Measurements from ENCODE around the gene MAL. TPM values are rescaled to one million over a fixed set of nuclear protein-coding genes. Genes with fewer than 3 reads are reported as not detected.

Gene MAL
- total RNA-seq, 1 donor from 2014 or later, result not detected

GRCh38 chr2:95018861-95019550 is 6.5 kb upstream of the MAL start:
- Histone ChIP-seq H3K4me3 (no peak overlapping the region), H3K9ac (no peak overlapping the region), H3K4me1 (no peaks in the 10 kb centered on the region), H3K27me3 (peaks cover 7% of the 10 kb centered on the region), H3K27ac (no peak overlapping the region), H3F3A (ENCODE audit: low read depth) (no peaks in the 10 kb centered on the region), H3K9me3 (ENCODE audit: low read depth) (no peaks in the 10 kb centered on the region), H2AFZ (replicated peaks) (no peak overlapping the region), H3K4me2 (no peak overlapping the region), H3K36me3 (no peaks in the 10 kb centered on the region), H4K20me1 (ENCODE audit: low read depth) (no peaks in the 10 kb centered on the region), H3K79me2 (ENCODE audit: low read depth) (no peaks in the 10 kb centered on the region)
- no peak for TF ChIP-seq EZH2phosphoT487 (IDR thresholded peaks at IDR 0.05)
- Mint-ChIP-seq H3K9me3 (no peaks in the 10 kb centered on the region), H3K27ac (no peak overlapping the region), H3K4me3 (no peak overlapping the region), H3K36me3 (no peaks in the 10 kb centered on the region), H3K4me1 (peaks cover 38% of the 10 kb centered on the region), H3K27me3 (ENCODE audit: insufficient read depth, low read depth) (peaks cover 16% of the 10 kb centered on the region)
- DNase-seq (ENCODE audit: low spot score), result no peak

- Mint-ChIP-seq H3K27ac (no peak overlapping the region), H3K9me3 (no peaks in the 10 kb centered on the region), H3K4me3 (peak overlapping the region; percentile 44), H3K36me3 (no peaks in the 10 kb centered on the region), H3K4me1 (peaks cover 35% of the 10 kb centered on the region), H3K27me3 (ENCODE audit: insufficient read depth, low read depth) (peaks cover 20% of the 10 kb centered on the region)
- Histone ChIP-seq H3F3A (ENCODE audit: low read depth) (no peaks in the 10 kb centered on the region), H3K9ac (no peak overlapping the region), H2AFZ (replicated peaks) (no peak overlapping the region), H3K4me1 (no peaks in the 10 kb centered on the region), H3K27me3 (peaks cover 12% of the 10 kb centered on the region), H3K9me3 (ENCODE audit: low read depth) (no peaks in the 10 kb centered on the region), H3K36me3 (no peaks in the 10 kb centered on the region), H3K4me3 (no peak overlapping the region), H3K79me2 (ENCODE audit: low read depth) (no peaks in the 10 kb centered on the region), H3K27ac (no peak overlapping the region), H4K20me1 (ENCODE audit: low read depth) (no peaks in the 10 kb centered on the region), H3K4me2 (no peak overlapping the region)
- TF ChIP-seq CTCF (IDR thresholded peaks at IDR 0.05) (no peak), EZH2phosphoT487 (IDR thresholded peaks at IDR 0.05) (no peak), EZH2 (IDR thresholded peaks at IDR 0.05) (no peak)
- no peak for DNase-seq (ENCODE audit: low spot score)
These were observed 5.9 kb upstream of the MAL start for GRCh38 chr2:95019572-95019971.

- H2AFZ ChIP-seq (replicated peaks), result no peak overlapping the region
- peaks cover 34% of the 10 kb centered on the region for H3K4me1 Mint-ChIP-seq
- H3K4me1 ChIP-seq, result no peaks in the 10 kb centered on the region
- H3K79me2 ChIP-seq (ENCODE audit: low read depth), result no peaks in the 10 kb centered on the region
- TF ChIP-seq EZH2 (IDR thresholded peaks at IDR 0.05) (no peak), EZH2phosphoT487 (IDR thresholded peaks at IDR 0.05) (no peak), CTCF (IDR thresholded peaks at IDR 0.05) (no peak)
- H3K9ac ChIP-seq, result no peak overlapping the region
- no peaks in the 10 kb centered on the region for H4K20me1 ChIP-seq (ENCODE audit: low read depth)
- H3K4me3 Mint-ChIP-seq, result no peak overlapping the region
- no peaks in the 10 kb centered on the region for H3K9me3 ChIP-seq (ENCODE audit: low read depth)
- H3F3A ChIP-seq (ENCODE audit: low read depth), result no peaks in the 10 kb centered on the region
- no peak for DNase-seq (ENCODE audit: low spot score)
- no peak overlapping the region for H3K27ac Mint-ChIP-seq
- no peak overlapping the region for H3K27ac ChIP-seq
- no peaks in the 10 kb centered on the region for H3K36me3 ChIP-seq
- H3K27me3 ChIP-seq, result peaks cover 21% of the 10 kb centered on the region
- no peaks in the 10 kb centered on the region for H3K9me3 Mint-ChIP-seq
- H3K4me2 ChIP-seq, result no peak overlapping the region
- H3K4me3 ChIP-seq, result no peak overlapping the region
- no peaks in the 10 kb centered on the region for H3K36me3 Mint-ChIP-seq
- H3K27me3 Mint-ChIP-seq (ENCODE audit: insufficient read depth, low read depth), result peaks cover 27% of the 10 kb centered on the region
These were observed 5.1 kb upstream of the MAL start for GRCh38 chr2:95020275-95021022.

- H3K4me1 ChIP-seq, result no peaks in the 10 kb centered on the region
- peaks cover 30% of the 10 kb centered on the region for H3K27me3 Mint-ChIP-seq (ENCODE audit: insufficient read depth, low read depth)
- no peak for DNase-seq (ENCODE audit: low spot score)
- H3K27ac Mint-ChIP-seq, result no peak overlapping the region
- H3K4me3 Mint-ChIP-seq, result no peak overlapping the region
- no peak overlapping the region for H3K4me2 ChIP-seq
- H3K9me3 ChIP-seq (ENCODE audit: low read depth), result no peaks in the 10 kb centered on the region
- H3K9me3 Mint-ChIP-seq, result no peaks in the 10 kb centered on the region
- H3K9ac ChIP-seq, result no peak overlapping the region
- H3K27me3 ChIP-seq, result peaks cover 27% of the 10 kb centered on the region
- TF ChIP-seq CTCF (IDR thresholded peaks at IDR 0.05) (no peak), EZH2phosphoT487 (IDR thresholded peaks at IDR 0.05) (no peak), EZH2 (IDR thresholded peaks at IDR 0.05) (no peak)
- H3K36me3 ChIP-seq, result no peaks in the 10 kb centered on the region
- H3K4me3 ChIP-seq, result no peak overlapping the region
- H3K79me2 ChIP-seq (ENCODE audit: low read depth), result no peaks in the 10 kb centered on the region
- no peaks in the 10 kb centered on the region for H3K36me3 Mint-ChIP-seq
- H3K27ac ChIP-seq, result no peak overlapping the region
- peaks cover 37% of the 10 kb centered on the region for H3K4me1 Mint-ChIP-seq
- no peaks in the 10 kb centered on the region for H3F3A ChIP-seq (ENCODE audit: low read depth)
- H2AFZ ChIP-seq (replicated peaks), result no peak overlapping the region
- no peaks in the 10 kb centered on the region for H4K20me1 ChIP-seq (ENCODE audit: low read depth)
These were observed 4.5 kb upstream of the MAL start for GRCh38 chr2:95021023-95021416.
